RWPE1 (cell line): Measurements from ENCODE around the gene LMAN2.

Source experiments
- CTCF ChIA-PET: fragments of 350-600 bp; sonication (Branson Sonifier 250); formaldehyde crosslinking; extraction: SDS; loops from one replicate; lab custom pipeline; 2021; lab: Yijun Ruan, JAX
- POLR2A ChIA-PET: fragments of 400-600 bp; formaldehyde crosslinking; extraction: SDS; loops from one replicate; lab custom pipeline; 2020; ENCODE audit warnings: antibody characterized with exemption; ENCODE audit not compliant: low non-redundant PET; lab: Yijun Ruan, JAX
- DNase-seq: peaks from one replicate; pipeline ENCODE4 v3.0.0; 2012; ENCODE audit warnings: low spot score
- H3K27ac ChIP-seq: fragments of 450-650 bp; 2 replicates; pipeline ENCODE4 v1.5.1; 2017
- TF ChIP-seq, protein P1 (sequence below): fragments of 450-650 bp; conservative IDR thresholded peaks from 2 replicates; pipeline ENCODE4 v1.5.1; 2017; ENCODE audit warnings: low read depth, mild to moderate bottlenecking

Gene LMAN2

DNA sequence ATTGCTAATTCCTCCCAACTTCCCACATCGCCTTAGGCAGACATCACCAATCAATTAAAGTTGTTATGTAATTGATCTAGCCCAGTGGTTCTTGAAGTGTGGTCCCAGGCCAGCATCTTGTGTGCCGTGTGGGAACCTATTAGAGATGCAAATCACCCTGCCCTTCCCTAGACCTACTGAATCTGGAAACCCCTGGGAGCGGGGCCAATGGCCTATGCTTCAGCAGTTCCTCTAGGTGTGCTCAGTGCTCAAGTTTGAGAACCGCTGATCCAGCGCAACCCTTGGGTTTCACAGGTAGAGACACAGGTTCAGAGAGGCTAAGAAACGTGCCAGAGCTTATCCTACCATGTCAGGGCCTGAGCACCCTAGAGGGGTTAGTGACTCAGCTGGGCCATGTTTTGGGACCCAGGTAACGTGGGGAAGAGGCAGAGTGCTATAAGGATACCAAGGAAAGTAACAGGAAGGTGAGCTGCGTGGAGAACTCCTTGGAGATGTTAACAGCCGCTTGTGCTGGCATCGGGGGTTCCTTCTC is 37.1 kb upstream of the LMAN2 start:
- H3K27ac ChIP-seq: peak overlapping the region; percentile 99
- CTCF ChIA-PET: interaction anchor here (1.2 to 7.4 kb wide), 6 partner anchors 15 to 107 kb away, joined by 3 to 162 read pairs (median 21); partner anchors contain the start of gene PFN3
- DNase-seq: peak; percentile 67
- TF ChIP-seq, protein P1, sequence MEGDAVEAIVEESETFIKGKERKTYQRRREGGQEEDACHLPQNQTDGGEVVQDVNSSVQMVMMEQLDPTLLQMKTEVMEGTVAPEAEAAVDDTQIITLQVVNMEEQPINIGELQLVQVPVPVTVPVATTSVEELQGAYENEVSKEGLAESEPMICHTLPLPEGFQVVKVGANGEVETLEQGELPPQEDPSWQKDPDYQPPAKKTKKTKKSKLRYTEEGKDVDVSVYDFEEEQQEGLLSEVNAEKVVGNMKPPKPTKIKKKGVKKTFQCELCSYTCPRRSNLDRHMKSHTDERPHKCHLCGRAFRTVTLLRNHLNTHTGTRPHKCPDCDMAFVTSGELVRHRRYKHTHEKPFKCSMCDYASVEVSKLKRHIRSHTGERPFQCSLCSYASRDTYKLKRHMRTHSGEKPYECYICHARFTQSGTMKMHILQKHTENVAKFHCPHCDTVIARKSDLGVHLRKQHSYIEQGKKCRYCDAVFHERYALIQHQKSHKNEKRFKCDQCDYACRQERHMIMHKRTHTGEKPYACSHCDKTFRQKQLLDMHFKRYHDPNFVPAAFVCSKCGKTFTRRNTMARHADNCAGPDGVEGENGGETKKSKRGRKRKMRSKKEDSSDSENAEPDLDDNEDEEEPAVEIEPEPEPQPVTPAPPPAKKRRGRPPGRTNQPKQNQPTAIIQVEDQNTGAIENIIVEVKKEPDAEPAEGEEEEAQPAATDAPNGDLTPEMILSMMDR: no peak
- POLR2A ChIA-PET: interaction anchor here (0.6 to 2.5 kb wide), 3 partner anchors 11 to 67 kb away, joined by 3 to 15 read pairs (median 3); no protein-coding TSS in a partner anchor

DNA sequence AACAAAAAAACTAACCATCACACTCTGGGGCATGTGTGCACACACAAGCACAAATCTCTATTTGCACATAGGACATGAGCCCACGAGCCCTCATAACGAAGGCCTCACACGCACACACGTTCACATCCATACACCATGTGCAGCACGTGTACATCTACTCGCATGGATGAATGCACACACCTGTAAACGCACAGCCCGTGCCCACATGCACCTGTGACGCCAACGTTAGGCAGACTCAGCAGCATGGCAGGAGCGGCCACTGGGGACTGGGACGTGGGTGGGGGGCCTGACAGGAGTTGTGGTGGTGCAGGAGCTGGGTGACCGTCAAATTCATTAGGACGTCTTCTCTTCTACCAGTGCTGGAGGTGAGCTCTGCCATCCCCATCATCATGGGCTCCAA is 35.9 kb upstream of the LMAN2 start:
- ChIA-PET CTCF (interaction anchor here (1.2 kb wide), 1 partner anchor 21 kb away, joined by 3 read pairs; no protein-coding TSS in a partner anchor), POLR2A (no interaction called here)
- TF ChIP-seq, protein P1: no peak
- DNase-seq: no peak
- peak overlapping the region; percentile 99 for H3K27ac ChIP-seq

DNA sequence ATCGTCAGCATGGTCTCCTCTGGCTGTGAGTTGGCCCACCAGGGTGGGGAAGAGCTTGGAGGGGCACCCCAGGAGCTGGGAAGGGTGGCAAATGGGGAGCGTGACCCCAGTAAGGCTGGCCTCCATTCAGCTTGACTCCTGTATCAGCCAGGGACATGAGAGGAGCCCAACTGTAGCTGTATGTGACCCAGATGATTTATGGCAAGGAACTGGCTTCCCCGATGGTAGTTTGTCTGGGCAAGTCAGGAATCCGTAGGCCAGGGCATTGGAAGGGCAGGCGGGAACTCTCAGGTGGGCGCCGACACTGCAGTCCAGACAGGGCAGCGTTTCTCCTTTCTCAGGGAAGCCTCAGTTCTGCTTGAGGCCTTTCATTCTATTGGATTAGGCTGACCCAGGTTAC is 35.1 kb upstream of the LMAN2 start:
- CTCF ChIA-PET: interaction anchor here (0.7 to 1.6 kb wide), 4 partner anchors 13 to 17 kb away, joined by 3 to 4 read pairs (median 4); no protein-coding TSS in a partner anchor
- DNase-seq: no peak
- POLR2A ChIA-PET: no interaction called here
- TF ChIP-seq, protein P1: no peak
- no peak overlapping the region for H3K27ac ChIP-seq

DNA sequence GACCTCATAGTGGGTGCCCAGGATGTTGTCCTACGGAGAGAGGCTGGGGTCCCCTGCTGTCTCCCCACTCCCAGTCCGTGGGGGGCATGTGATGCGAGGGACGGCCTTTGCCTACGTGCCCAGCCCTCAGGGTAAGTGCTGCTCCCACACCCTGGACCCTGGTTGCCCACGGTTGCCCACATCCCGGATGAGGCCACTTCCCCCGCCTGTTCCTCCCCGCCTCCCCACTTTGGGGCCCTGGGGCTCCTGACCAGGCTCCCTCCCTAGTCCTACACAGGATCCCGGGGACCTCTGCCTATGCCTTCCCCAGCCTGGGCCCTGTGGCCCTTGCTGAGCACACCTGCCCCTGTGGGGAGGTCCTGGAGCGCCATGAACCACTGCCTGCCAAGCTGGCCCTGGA is 34.3 kb upstream of the LMAN2 start:
- CTCF ChIA-PET: interaction anchor here (0.7 to 1.6 kb wide), 3 partner anchors 12 to 118 kb away, joined by 3 to 4 read pairs (median 3); no protein-coding TSS in a partner anchor
- DNase-seq: no peak
- H3K27ac ChIP-seq: no peak overlapping the region
- POLR2A ChIA-PET: no interaction called here
- TF ChIP-seq, protein P1: no peak

DNA sequence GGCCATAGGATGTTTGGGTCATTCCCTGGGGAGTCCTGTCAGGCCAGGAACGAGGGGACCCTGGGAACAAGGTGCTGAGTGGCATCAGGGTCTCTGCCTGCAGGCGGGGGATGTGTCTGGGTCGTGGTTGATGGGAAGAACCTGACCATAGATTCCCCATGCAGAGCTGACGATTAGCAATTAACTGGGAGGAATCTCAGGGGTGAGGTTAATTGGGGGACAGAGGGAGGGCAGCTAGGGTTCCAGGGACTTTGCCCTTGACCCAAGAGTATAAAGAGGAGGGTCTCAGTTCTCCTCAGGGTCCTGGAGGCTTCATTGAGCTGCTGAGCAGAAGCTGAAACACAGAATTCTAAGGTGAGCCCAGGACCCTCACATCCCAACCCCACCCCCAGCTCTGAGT is 32.7 kb upstream of the LMAN2 start, which contains the start of gene SLC34A1:
TSS of gene SLC34A1 (plus strand) at position 301 of the 400 bp plus-strand sequence. CDS start 1,308 bp downstream, outside the sequence.
- H3K27ac ChIP-seq: no peak within 1 kb of the TSS
- TF ChIP-seq, protein P1: no peak
- no peak for DNase-seq
- ChIA-PET POLR2A (no interaction called here), CTCF (interaction anchor here (0.7 kb wide), 1 partner anchor 13 kb away, joined by 3 read pairs; no protein-coding TSS in a partner anchor)

DNA sequence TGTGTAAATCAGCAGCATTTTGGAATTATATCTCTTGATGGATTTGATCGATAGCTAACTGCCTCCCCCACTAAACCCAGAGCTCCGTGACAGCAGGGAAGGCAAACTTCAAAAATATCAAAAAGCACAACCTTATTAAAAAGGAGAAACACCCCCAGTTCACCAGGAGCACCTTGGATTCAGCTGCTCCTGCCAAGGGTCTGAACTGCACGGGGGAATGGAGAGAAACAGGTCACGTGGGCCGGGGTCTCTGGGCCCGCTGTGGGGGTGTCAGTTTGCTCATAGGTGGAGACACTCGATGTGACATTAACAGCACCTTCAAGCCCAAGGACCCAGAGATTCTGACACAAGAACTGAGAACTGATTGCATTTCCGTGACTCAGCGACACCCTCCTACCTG is 31.7 kb upstream of the LMAN2 start:
- TF ChIP-seq, protein P1: no peak
- no peak overlapping the region for H3K27ac ChIP-seq
- POLR2A ChIA-PET: no interaction called here
- DNase-seq: no peak
- CTCF ChIA-PET: interaction anchor here (1.0 to 1.3 kb wide), 4 partner anchors 12 to 63 kb away, joined by 3 to 11 read pairs (median 7); no protein-coding TSS in a partner anchor
